Myometrial cell (primary cell): Measurements from ENCODE around the gene DOK7. TPM values are rescaled to one million over a fixed set of nuclear protein-coding genes. Genes with fewer than 3 reads are reported as not detected.

ENCODE experiments used
- total RNA-seq: library from RNA; depleted of rRNA; stranded (reverse); fragments of >200 nt; gene quantifications from 2 replicates; pipeline ENCODE4 v1.2.3, GENCODE V29; 2015

The DOK7 gene
- total RNA-seq, result not detected in 2 replicates

GRCh38 chr4:3462790-3463415 lies at the start of gene DOK7:
Gene DOK7 (plus strand): TSS chr4:3463306. CDS start chr4:3463376, 70 bp downstream.

GRCh38 chr4:3441501-3442459 lies 21.3 kb upstream of the DOK7 start, which contains the start of gene HGFAC:
Gene HGFAC (plus strand): TSS chr4:3441968. CDS start chr4:3442002, 34 bp downstream.

DNA sequence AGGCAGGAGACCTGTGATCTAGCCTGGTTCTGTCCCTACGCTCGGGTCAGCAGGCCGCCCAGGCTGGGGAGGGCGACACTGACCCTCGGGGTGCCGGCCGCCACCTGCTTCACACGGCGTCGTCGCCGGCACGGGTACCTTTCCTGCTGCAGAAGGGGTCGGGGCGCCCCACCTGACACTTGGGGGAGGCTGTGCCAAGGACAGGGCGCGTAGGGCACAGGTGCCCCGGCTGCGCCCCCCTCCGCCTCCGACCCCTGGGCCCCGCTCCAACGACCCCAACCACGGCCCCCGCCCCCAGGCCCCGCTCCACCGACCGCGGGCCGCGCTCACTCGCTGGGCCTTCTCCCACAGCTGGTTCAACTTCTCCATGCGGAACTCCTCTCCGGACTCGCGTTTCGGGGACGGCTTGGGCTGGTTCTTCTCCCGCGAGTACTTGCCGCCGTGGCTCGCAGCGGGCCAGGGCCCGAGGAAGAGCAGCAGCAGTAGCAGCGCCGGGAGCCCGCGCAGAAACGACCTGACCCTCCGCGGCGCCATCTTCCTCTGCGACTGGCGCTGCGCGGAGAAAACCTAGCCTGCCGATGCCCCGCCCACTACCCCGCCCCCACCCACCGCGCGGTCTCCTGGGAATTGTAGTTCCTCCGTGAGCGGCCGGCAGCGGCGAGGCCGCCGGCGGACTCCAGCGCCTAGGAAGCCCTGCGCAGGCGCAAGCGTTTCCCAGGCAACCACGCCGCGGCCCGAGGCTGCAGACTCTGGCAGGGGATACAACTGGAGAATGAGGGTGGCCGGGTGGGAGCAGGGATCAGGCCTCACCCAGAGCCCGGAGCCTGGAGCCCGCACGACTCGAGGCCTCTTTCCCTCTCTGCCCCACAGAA lies 69.0 kb downstream of the DOK7 start, which contains the start of gene LRPAP1:
Gene LRPAP1 (minus strand): TSS at position 544 of the 872 bp plus-strand sequence. CDS start 10 bp downstream, at position 534.

Other genes with a start within 250 kb of the DOK7 start
- gene MSANTD1, start 214.1 kb upstream of the DOK7 start, total RNA-seq, result not detected in 2 replicates
- 6.1 and 8.2 TPM in 2 replicates for gene RGS12, start 170.3 kb upstream of the DOK7 start, total RNA-seq
- not detected in 2 replicates for gene HGFAC, start 21.3 kb upstream of the DOK7 start, total RNA-seq
- gene LRPAP1, start 69.1 kb downstream of the DOK7 start, total RNA-seq, result 199 and 245 TPM in 2 replicates